NCI-H69 (cell line): ENCODE measurements around the gene POU3F3.

Experiments
- DNase-seq: peaks from one replicate; lab custom pipeline; 2025; lab: John Stamatoyannopoulos, UW

The POU3F3 gene

GRCh38 chr2:104876606-104877570 is 23.0 kb downstream of the POU3F3 start:
- no peak for DNase-seq

GRCh38 chr2:104878863-104879512 is 25.1 kb downstream of the POU3F3 start:
- DNase-seq = no peak

- DNase-seq = no peak
These were observed 26.2 kb downstream of the POU3F3 start for GRCh38 chr2:104880076-104880475.

GRCh38 chr2:104883357-104883756 is 29.4 kb downstream of the POU3F3 start:
- DNase-seq = no peak

- no peak for DNase-seq
These were observed 31.3 kb downstream of the POU3F3 start for GRCh38 chr2:104885119-104885782.

- DNase-seq = no peak
These were observed 33.8 kb downstream of the POU3F3 start for GRCh38 chr2:104887676-104888075.

GRCh38 chr2:104888489-104889258 is 34.8 kb downstream of the POU3F3 start:
- no peak for DNase-seq

GRCh38 chr2:104889291-104889959 is 35.5 kb downstream of the POU3F3 start:
- no peak for DNase-seq

- no peak for DNase-seq
These were observed 36.2 kb downstream of the POU3F3 start for GRCh38 chr2:104889960-104890684.

GRCh38 chr2:104890685-104891069 is 36.8 kb downstream of the POU3F3 start:
- no peak for DNase-seq

GRCh38 chr2:104891145-104891544 is 37.2 kb downstream of the POU3F3 start:
- no peak for DNase-seq

- DNase-seq = no peak
These were observed 42.5 kb downstream of the POU3F3 start for GRCh38 chr2:104896446-104896845.

GRCh38 chr2:104897515-104898184 is 43.7 kb downstream of the POU3F3 start:
- no peak for DNase-seq

- DNase-seq = no peak
These were observed 46.7 kb downstream of the POU3F3 start for GRCh38 chr2:104900608-104901007.

GRCh38 chr2:104901037-104901881 is 47.3 kb downstream of the POU3F3 start:
- no peak for DNase-seq

- DNase-seq = no peak
These were observed 48.4 kb downstream of the POU3F3 start for GRCh38 chr2:104902317-104902716.
